ELF-1 (cell line): Measurements from ENCODE around the gene NRP2.
A peak's percentile ranks its signal among the peaks of the same experiment; 100 is the strongest.

Source experiments
- DNase-seq: peaks from one replicate; pipeline ENCODE4 v3.0.0-alpha.2; 2016; ENCODE audit warnings: low read depth, low spot score

NRP2 gene

DNA sequence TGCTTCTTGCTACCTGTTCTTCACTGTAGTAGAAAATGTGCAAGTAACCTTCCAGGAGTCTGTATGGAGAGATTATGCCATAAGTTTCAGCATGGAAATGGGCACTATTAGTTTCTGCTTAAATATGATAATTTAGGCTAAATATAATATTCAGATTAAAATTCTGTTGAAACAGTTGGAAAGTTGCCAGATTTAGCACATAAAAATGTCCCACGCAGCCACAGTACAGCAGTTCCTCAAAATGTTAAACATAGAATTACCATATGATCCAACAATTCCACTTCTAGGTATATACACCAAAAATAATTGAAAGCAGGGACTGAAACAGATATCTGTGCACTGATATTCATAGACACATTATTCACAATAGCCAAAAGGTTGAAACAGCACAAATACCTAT lies 121.2 kb downstream of the NRP2 start:
- DNase-seq: no peak

DNA sequence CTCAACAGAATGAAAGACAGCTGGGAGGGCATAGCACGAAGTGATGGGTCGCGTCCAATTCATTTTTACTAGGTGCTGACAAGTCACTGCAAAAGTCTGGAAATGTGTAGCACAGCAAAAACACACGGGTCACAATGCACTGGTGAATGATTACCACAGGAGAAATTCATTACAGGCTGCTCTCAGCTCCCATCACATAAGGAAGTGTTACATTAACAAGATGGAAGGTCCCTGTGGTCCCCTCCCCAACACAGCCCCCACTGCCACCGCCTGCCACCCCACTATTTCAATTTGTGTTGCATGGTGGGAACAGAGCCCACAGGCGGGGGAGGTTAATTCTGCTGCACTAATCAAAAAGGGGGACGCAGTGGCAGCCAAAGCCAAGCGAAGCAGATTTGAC lies 122.8 kb downstream of the NRP2 start:
- no peak for DNase-seq

DNA sequence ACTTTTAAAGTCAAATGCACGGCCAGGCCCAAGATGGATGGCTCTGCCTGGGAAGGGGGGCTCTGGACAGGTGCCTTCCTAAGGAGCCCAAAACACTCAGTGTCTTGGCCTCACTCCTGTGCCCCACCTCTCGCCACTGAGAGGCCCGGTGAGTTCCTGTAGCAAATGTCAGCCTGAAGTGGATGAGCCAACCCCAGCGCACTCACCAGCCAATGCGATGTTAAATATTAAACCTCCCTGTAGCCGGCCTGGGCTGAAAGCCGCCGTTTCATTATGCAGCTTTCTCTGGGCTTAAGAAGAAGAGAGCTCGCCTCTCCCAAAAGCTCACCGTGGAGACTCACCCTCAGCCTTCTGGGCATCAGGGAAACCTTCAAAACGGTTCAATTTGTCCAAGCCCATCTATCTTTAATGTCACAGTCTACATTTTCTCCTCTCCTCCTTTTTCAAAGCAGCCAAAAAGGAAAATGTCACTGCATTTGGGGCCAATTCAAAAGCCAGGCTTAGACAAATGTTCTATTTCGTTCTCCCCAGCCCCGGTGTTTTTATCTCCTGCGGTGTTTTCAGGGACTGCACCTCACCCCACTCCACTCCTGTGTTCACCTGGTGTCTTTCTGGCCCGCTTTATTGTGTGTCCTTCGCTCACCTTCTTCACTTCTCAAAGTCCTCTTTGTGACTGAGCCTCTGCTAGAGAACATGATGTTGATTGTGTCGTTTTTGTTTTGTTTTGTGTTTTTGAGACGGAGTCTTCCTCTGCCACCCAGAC lies 124.0 kb downstream of the NRP2 start:
- no peak for DNase-seq

DNA sequence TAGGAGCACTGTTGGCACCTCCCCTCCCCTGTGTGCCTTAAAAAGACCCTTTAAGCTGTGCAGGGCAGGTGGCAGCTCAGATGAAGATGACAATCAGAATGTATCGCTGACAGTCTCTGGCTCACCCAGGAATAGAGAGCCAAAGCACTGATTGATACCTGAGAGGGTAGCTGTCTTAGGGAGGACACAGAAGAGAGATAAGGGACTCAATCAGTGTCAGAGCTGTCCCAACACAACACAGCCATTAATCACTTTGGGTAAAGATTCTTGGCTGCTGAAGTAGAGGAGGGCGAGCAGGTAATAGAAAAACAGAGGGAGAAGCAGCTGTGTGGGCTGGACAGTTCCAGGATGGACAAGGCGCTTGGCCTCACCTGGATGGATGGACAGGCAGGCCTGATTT lies 124.9 kb downstream of the NRP2 start:
- DNase-seq: no peak

DNA sequence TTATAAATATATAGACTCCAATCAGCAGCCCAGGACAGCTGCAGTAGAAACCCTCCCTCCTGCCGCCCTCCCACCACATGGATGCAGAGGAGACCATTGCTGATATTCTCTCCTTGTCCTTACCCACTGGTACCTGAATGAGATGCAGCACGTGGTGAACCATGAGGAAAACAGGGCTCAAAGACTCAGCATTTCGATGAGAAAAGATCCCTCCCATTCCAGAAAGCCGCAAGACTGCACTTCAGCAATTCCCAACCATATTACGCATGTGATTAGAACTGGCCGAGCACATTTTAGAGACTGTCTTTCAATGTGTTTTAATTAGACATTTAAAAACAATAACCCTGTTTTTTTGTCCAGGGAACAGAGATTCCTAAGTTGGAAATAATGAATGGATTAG lies 125.5 kb downstream of the NRP2 start:
- DNase-seq: no peak

DNA sequence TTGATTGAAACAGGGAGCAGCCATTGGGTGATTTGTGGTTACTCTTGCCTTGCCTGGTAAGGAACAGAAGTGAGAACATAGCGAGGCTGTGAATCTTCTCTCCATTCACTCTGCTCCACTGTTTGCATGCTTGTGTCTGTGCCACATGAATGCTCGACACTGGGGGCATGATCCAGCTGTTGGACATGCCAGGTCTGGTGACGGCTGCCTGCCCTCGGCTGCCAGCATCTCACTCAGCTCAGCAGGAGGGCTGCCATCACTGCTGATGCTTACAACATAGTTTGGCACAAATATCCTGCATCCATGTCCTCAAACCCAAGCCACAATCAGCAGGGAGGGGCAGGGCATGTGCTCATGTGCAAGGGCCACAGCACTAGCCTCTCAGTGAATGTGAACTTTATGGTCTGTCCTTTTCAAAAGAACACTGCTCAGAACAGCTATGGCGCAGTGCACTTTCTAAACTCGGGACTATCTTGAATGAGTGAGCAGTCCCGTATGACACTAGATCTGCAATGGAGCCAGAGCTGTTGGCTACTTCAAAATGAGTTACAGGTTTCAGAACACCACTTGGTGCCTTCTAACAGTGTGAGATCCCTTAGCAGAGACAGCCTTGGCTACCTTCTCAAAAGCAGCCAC lies 126.3 kb downstream of the NRP2 start:
- DNase-seq: no peak

DNA sequence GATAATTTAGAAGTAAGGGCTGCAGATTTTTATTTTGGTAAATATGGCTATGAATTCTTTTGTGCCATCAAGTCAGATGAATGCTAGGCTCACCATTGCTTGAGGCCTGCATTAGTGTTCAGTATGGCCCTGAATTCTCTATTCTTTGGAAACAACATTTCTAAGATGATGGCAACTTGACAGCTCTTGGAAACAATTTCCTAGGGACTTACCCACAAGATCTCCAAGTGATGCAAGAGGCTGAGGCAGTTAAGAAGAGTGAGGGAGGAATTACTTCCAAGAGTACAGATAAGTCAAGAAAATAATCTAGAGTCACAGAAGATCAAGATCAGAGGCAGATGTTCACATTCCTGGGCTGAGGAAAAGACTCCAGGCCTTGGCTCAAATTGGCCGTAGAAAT lies 129.1 kb downstream of the NRP2 start:
- no peak for DNase-seq

DNA sequence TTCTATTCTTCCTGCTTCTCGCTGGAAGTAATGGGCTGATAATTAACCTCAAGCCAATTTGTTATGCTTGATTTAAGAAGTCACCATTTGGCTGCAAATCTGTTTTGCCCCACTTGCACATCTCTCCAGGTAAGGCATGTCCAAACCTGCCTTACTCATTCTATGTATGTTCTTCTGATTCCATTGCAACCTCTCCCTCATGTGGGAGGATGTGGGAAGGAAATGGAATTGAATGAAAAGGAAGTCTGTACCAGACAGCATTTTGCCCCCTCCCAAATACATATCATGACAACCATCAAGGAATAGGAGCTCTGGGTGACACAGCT lies 131.7 kb downstream of the NRP2 start:
- DNase-seq: no peak

DNA sequence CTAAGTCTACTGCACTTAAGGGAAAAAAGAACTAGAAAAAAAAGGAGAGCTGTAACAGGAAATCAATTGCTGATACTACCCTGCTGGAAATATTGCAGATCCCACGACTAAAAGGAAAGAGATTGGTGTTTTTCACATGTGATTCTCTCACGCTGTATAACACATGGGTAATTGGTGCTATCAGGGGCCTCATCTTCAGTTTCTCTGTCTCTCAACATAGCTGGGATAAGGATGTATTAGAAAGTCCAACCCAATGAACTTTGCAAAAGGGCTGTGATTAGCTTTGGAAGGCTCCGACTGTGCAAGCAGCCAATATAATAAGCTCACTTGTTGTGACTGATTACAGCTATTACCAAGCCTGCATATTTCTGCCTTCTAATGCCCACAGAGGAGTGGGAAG lies 133.4 kb downstream of the NRP2 start:
- no peak for DNase-seq

DNA sequence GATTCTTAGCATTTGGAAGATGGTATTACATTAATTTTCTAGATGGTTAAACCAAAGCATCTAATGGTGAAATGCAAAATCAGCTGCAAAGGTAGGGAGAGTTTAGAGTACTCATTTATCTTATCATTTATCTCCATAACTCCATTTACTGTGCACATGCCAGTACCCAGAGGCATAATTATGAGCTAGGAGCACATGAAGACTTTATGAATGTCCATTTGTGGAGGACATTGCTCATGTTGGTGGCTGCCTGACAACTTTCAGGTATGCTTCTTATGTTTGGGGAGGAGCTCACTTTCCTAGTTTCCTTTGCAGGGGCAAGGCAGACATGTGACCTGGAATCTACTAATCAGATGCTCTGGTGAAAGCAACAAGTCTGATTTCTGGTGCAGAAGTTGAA lies 134.0 kb downstream of the NRP2 start:
- no peak for DNase-seq

DNA sequence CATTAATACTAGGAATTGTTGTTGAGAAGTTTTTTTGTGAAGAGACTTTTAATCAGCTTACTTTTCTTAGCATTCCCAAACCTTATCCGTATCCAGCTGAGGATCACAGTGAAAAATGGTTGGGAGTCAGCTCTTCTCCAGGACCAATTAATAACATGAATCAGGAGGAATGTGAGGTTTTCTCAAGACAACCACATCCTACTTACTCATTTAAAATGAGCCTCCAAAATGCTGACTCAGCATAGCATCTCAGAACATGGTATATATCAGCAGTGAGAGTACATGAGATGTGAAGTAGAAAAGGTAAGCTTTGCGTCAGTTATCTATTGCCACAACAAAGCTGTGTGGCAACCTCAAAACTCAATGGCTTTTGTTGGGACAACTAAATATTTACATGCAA lies 140.3 kb downstream of the NRP2 start:
- no peak for DNase-seq

DNA sequence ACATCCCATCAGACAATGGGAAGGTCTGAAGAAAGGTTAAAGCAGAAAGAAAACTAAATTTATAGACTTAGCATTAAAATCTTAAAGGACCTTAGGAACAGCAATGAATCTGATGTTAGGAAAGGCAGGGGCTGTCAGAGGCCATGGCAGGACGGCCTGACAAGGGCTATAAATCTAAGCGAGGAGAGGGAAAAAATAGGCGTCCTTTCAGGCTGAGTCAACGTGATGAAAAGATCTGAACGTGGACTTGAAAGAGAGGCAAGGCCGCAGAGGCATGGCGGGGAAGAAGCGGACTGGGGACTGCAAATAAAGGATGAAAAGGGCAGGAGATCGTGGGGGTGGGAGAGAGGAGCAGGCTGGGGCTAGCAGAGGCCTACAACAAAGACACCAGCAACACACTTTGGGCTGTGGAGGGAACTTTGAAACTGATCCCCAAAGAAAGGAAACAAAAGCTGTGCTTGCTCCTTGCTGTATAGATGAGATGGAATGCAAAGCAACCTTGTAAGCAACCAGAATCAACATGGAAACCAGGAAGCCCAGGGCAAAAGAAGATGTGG lies 145.6 kb downstream of the NRP2 start:
- DNase-seq: peak; percentile 18

DNA sequence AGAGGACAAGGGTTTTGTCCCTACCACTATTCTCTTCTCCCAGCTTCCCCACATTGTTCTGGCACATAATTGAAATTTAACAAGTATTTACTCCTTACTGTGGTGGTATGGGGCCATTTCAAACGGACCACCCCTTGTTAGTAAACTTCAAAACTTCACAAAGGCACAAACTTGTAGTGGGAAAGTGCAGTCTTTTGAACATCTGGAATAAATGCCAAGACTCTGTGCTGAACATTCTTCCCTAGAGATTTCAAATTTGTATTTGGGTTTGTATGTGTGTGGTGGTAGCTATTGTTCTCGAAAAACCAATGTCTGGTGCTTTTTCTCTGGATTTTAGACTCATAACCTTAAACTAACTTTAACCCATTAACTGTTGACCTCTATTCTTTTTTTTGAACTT lies 151.6 kb downstream of the NRP2 start:
- no peak for DNase-seq

DNA sequence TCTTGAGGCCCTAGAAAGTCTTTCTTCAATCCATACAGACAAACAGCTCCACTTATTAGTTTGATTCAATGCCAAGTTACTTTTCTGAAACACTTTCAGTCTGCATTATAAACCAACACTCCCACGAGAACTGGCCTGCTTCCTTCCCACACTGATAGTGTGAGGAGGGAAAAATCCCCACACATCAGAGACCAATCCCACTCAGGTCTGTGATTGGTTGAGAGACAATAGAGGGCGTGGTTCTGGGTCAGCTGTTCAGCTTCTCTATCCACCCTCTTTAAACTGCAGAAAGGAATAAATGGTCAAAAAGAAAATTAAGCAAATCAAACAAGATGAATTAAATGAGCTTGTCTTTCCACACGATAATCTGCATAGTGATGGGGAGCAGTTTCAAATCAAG lies 152.5 kb downstream of the NRP2 start:
- no peak for DNase-seq

DNA sequence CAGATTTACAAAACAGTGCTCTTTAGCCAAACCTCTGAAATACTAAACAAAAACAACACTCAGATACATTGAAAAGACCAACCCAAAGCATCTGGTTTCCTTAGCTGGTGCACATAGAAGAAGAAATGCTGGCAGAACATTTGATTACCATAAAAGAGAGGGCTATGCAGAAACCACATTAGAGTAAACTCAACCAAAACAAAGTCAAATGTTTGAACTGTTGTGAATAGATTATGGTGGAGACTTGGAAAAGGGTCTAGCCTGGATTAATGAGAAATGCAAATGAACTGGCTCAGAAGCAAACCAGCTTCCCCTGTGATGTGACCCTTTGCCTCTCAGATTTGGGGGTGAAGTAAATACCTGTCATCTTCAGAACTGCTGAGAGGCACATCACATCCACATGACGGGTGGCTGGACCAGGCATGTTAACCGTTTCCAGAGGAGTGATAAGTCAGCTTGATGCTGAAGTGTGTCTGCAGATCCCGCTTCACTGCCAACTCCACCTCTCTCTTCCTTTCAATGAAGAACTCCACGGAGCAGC lies 153.0 kb downstream of the NRP2 start:
- DNase-seq: no peak

DNA sequence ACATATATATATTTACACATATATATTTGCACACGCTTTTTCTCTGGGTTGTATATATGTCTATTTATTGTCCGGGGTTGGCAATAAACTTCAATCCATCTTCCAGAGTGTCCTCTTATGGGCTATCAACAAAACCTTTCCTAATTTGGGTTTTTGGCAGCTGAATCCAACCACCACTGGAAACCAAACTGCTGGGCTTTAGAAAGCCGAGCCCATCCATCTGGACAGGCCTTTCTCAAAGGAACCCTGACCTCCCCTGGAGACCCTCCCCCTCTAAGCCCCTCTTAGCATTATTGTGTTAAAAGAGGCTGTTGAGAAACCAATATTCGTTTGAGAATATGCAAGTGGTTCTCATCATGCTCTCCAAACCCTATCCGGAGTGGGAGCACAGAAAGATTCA lies 153.6 kb downstream of the NRP2 start:
- DNase-seq: no peak

DNA sequence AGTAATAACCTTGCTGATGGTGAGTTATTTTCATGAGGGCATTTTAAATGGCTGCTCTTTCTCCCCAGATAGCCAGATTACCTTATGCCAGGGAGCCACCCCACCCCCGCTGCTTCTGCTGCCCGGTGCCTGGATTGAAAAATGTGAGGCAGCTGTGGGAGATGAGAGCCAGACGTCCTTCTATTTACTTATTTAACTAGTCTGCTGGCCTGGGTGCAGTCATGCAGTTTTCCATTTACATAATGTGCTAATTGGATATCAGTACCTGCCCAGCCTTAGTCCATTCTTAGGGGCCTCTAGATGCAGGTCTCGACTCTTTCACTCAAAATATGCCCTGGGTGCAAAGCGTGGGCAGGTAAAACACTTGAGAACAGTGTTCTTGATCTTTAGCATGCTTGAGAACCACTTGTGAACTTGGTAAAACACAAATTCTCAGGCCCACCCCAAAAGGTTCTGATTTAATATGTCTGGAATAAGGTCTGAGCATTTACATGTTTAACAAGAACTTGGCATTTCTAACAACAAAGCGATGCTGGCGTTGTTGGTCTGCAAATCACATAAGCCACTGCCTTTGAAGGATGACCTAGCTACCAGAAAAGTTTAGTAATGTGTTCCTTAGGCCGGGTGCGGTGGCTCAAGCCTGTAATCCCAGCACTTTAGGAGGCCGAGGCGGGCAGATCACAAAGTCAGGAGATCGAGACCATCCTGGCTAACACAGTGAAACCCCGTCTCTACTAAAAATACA lies 154.3 kb downstream of the NRP2 start:
- peak; percentile 27 for DNase-seq

DNA sequence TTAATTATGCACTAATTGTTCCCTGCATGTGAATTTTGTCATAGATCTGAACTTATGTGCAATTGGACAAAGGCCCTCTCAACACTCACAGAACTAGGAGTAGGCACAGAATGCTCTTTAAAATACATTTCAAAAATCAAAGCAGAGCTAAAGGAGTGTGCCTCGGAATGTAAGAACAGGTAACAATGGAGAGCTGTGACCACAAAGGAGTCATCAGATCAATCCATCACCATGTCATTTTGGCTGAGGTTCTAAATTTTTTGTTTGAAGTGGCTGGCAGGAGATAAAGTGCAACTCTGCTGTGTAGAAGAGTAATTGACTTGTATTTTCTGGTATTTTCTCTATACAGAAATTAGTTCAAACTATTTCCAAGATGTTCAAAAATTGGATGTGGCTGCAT lies 155.4 kb downstream of the NRP2 start:
- DNase-seq: no peak

DNA sequence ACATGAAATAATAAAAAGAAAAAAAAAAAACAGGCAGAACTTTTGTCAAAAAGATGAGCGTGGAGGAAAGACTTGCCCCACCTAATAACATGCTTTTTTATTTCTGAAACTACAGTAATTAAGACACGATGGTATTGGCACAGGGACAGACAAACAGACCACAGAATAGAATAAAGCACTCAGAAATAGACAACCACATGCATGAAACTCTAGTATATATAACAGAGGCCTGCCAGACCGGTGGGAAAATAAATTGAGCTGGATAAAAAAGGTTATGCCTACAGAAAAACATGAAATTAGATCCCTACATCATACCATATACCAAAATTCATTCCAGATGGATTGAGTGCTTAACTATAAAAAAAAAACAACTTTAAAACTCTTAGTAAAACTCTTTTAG lies 163.1 kb downstream of the NRP2 start:
- no peak for DNase-seq
